Esophagus (tissue), 2 donors: ENCODE results near the gene SEC61A2. TPM values are rescaled to one million over a fixed set of nuclear protein-coding genes. Genes with fewer than 3 reads are reported as not detected.
"Not testable (repeated sequence)": the region's sequence is repeated elsewhere in the genome, so short reads cannot be mapped to it uniquely, and the experiment has no call there.

Experiments used
- H3K27ac ChIP-seq, 2 donors: one replicate each; pipeline ENCODE4 v1.5.1; 2013; ENCODE audit warnings: low read depth in 2 of 2, mild to moderate bottlenecking in 2 of 2, inconsistent platforms in 1 of 2, low read length in 1 of 2, moderate library complexity in 1 of 2
- H3K27me3 ChIP-seq, 2 donors: one replicate each; pipeline ENCODE4 v1.6.1; 2013; ENCODE audit warnings: low read length in 2 of 2, control low read depth in 1 of 2, mild to moderate bottlenecking in 1 of 2; ENCODE audit not compliant: insufficient read depth in 2 of 2, control insufficient read depth in 1 of 2
- H3K36me3 ChIP-seq, 2 donors: one replicate each; pipeline ENCODE4 v1.6.1; 2013; ENCODE audit warnings: low read length in 1 of 2; ENCODE audit not compliant: control insufficient read depth in 2 of 2, insufficient read depth in 2 of 2
- H3K4me1 ChIP-seq, 2 donors: one replicate each; pipeline ENCODE4 v1.6.1; 2013; ENCODE audit warnings: low read length in 1 of 2; ENCODE audit not compliant: control insufficient read depth in 2 of 2, insufficient read depth in 2 of 2
- H3K4me3 ChIP-seq, 2 donors: one replicate each; pipeline ENCODE4 v1.5.1; 2013; ENCODE audit warnings: low read length in 2 of 2, mild to moderate bottlenecking in 2 of 2, low read depth in 1 of 2, moderate library complexity in 1 of 2
- H3K9me3 ChIP-seq, 2 donors: one replicate each; pipeline ENCODE4 v1.6.1; 2013; ENCODE audit warnings: mild to moderate bottlenecking in 2 of 2, low read depth in 1 of 2, low read length in 1 of 2, moderate library complexity in 1 of 2; ENCODE audit not compliant: control insufficient read depth in 2 of 2, insufficient read depth in 1 of 2
- WGBS, 2 donors: extraction: QIAGEN DNeasy Blood & Tissue Kit; methylation state at CpG; one replicate each; pipeline ENCODE4 v1.1.7; 2013; 5-methylcytosine and 5-hydroxymethylcytosine counted together
- polyA plus RNA-seq, 2 donors: library from polyadenylated mRNA; stranded (reverse); fragments of 200-250 nt; gene quantifications; one replicate each; pipeline ENCODE4 v1.2.3, GENCODE V29; 2013
- donor health status: healthy with polysubstance abuse.
- donor health status: Bipolar disorder and iron deficiency.

The SEC61A2 gene
- polyA plus RNA-seq = 1 to 10 TPM; 2.7 TPM

- H3K27ac ChIP-seq = peak within 1 kb of the TSS; percentile 97
- H3K36me3 ChIP-seq = no peaks in the 10 kb centered on the region
- no peaks in the 10 kb centered on the region for H3K4me1 ChIP-seq
- H3K9me3 ChIP-seq = no peaks in the 10 kb centered on the region
- 0 to 1% methylated on average over 91 to 108 of the region's 108 CpGs for WGBS, 2 donors
- H3K27me3 ChIP-seq = no peaks in the 10 kb centered on the region
- H3K4me3 ChIP-seq = peak within 1 kb of the TSS; percentile 71 to 90
Observed at GRCh38 chr10:12129222-12130111, at the start of gene SEC61A2. TSS of gene SEC61A2 (plus strand) at chr10:12129677. CDS start at chr10:12129788, 111 bp downstream.

DNA sequence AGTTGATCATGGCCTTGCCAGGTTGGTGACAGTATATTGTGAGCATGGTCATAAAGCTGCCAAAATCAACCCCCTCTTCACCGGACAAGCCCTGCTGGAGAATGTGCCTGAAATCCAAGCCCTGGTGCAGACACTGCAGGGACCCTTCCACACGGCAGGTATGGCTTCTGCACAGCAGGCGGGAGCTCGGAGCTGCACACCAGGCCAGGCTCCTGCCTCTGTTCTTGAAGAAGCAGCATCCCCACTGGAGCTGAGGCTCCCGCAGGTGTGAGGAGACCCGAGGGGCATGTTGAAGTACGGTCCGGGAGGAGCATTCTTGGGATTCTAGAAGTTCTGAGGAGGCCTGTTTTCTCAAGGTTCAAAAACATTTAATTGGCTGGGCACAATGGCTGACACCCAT, 48.0 kb upstream of the SEC61A2 start:
- Histone ChIP-seq H3K27me3 (no peaks in the 10 kb centered on the region), H3K36me3 (peaks cover 0 to 2% of the 10 kb centered on the region in 2 donors)
- 89 to 98% methylated on average over 8 of the region's 8 CpGs for WGBS, 2 donors

GRCh38 chr10:12081879-12082557, 47.5 kb upstream of the SEC61A2 start:
- Histone ChIP-seq H3K27ac (no peak overlapping the region), H3K27me3 (no peaks in the 10 kb centered on the region), H3K4me3 (no peak overlapping the region), H3K36me3 (peaks cover 1 to 2% of the 10 kb centered on the region in 2 donors), H3K4me1 (no peaks in the 10 kb centered on the region), H3K9me3 (no peaks in the 10 kb centered on the region)
- WGBS, 2 donors = 76 to 88% methylated on average over 6 of the region's 6 CpGs

More for the DNA sequence above, 48.0 kb upstream of the SEC61A2 start:
- no peak overlapping the region for H3K4me3 ChIP-seq
- no peaks in the 10 kb centered on the region for H3K4me1 ChIP-seq
- no peaks in the 10 kb centered on the region for H3K9me3 ChIP-seq
- H3K27ac ChIP-seq = no peak overlapping the region

GRCh38 chr10:12088919-12089318, 40.6 kb upstream of the SEC61A2 start:
- Histone ChIP-seq H3K36me3 (peaks cover 6 to 12% of the 10 kb centered on the region in 2 donors), H3K27me3 (no peaks in the 10 kb centered on the region), H3K4me3 (no peak overlapping the region), H3K9me3 (no peaks in the 10 kb centered on the region), H3K27ac (no peak overlapping the region), H3K4me1 (no peaks in the 10 kb centered on the region)
- WGBS, 2 donors = 95% methylated on average over 14 of the region's 14 CpGs

- no peaks in the 10 kb centered on the region for H3K9me3 ChIP-seq
- peaks cover 12 to 21% of the 10 kb centered on the region in 2 donors for H3K36me3 ChIP-seq
- no peak overlapping the region for H3K4me3 ChIP-seq
- 94 to 98% methylated on average over 4 of the region's 4 CpGs for WGBS, 2 donors
- peaks cover 0 to 3% of the 10 kb centered on the region in 2 donors for H3K4me1 ChIP-seq
- no peak overlapping the region for H3K27ac ChIP-seq
- no peaks in the 10 kb centered on the region for H3K27me3 ChIP-seq
Observed at GRCh38 chr10:12091421-12091820, 38.1 kb upstream of the SEC61A2 start.

DNA sequence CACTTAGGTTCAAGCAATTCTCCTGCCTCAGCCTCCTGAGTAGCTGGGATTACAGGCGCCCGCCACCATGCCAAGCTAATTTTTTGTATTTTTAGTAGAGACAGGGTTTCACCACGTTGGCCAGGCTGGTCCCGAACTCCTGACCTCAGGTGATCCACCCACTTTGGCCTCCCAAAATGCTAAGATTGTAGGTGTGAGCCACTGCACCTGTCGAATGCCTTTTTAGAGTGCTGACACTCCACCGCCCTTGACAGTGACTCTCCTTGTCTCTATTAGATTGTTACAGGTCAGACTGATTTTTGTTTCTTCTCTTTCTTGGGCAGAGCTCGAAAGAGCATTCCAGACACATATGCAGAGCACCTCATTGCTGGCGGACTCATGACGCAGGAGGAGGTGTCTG, 32.1 kb upstream of the SEC61A2 start:
- WGBS, 2 donors = 90 to 92% methylated on average over 9 of the region's 9 CpGs
- not testable (repeated sequence) for H3K9me3 ChIP-seq, H3K4me3 ChIP-seq, H3K27me3 ChIP-seq, H3K4me1 ChIP-seq, H3K27ac ChIP-seq
- peaks cover 12 to 18% of the 10 kb centered on the region in 2 donors for H3K36me3 ChIP-seq

- Histone ChIP-seq H3K4me1 (peaks cover 0 to 3% of the 10 kb centered on the region in 2 donors), H3K27ac (no peak overlapping the region), H3K27me3 (no peaks in the 10 kb centered on the region), H3K4me3 (no peak overlapping the region), H3K9me3 (no peaks in the 10 kb centered on the region), H3K36me3 (peaks cover 10 to 18% of the 10 kb centered on the region in 2 donors)
- 72 to 89% methylated on average over 5 of the region's 5 CpGs for WGBS, 2 donors
Observed at GRCh38 chr10:12097791-12098190, 31.7 kb upstream of the SEC61A2 start.

DNA sequence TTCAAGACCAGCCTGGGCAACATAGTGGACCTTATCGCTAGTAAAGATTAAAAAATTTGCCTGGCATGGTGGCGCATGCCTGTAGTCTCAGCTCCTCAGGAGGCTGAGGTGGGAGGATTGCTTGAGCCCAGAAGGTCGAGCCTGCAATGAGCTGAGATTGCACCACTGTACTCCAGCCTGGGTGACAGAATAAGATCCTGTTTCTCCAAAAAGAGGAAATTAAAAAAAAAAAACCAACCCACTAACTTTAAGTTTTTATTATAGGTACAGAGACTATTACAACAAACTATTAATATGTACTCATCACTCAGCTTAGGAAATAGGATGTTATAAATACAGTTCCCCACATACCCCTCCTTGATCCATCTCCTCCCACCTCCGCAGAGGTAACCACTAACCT, 30.5 kb upstream of the SEC61A2 start:
- H3K36me3 ChIP-seq = peaks cover 10 to 17% of the 10 kb centered on the region in 2 donors
- no peaks in the 10 kb centered on the region for H3K27me3 ChIP-seq
- no peak overlapping the region for H3K4me3 ChIP-seq
- no peak overlapping the region for H3K27ac ChIP-seq
- no peaks in the 10 kb centered on the region for H3K9me3 ChIP-seq
- 97 to 99% methylated on average over 4 of the region's 4 CpGs for WGBS, 2 donors
- peaks cover 0 to 3% of the 10 kb centered on the region in 2 donors for H3K4me1 ChIP-seq

GRCh38 chr10:12103802-12104201, 25.7 kb upstream of the SEC61A2 start:
- WGBS, 2 donors = 89 to 92% methylated on average over 4 of the region's 4 CpGs
- H3K36me3 ChIP-seq = peaks cover 8 to 22% of the 10 kb centered on the region in 2 donors

More at GRCh38 chr10:12103802-12104201, 25.7 kb upstream of the SEC61A2 start:
- H3K4me1 ChIP-seq = no peaks in the 10 kb centered on the region
- no peaks in the 10 kb centered on the region for H3K9me3 ChIP-seq
- no peaks in the 10 kb centered on the region for H3K27me3 ChIP-seq
- no peak overlapping the region for H3K4me3 ChIP-seq
- H3K27ac ChIP-seq = no peak overlapping the region
